Measurements from ENCODE around the gene TMEM50A. TPM values are rescaled to one million over a fixed set of nuclear protein-coding genes. Genes with fewer than 3 reads are reported as not detected.

TMEM50A gene
- total RNA-seq, 4 donors from 2014 or later, result 44.7 to 90.3 (median 65.8) TPM

DNA sequence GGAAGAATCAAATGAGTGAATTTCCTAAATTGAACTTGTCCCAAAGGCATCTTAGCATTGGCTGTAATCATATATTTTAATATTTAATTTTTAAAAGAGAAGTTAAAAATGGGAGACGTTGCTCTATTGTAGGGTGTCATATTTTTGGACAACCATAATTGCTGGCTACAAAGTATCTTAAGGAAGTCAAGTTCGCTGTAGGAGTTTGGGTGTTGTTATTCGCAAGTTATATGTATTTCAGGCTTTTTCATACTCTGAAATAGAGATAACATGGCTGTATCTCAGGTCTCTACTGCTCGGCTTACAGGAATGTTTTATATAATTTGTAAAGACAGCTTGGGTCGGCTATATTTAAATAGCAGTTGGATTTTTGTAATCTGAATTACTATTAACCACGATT is 852 bp downstream of the TMEM50A start:
- WGBS, 2 donors, result 0% methylated on average over 6 of the region's 6 CpGs
- TF ChIP-seq, protein P1, sequence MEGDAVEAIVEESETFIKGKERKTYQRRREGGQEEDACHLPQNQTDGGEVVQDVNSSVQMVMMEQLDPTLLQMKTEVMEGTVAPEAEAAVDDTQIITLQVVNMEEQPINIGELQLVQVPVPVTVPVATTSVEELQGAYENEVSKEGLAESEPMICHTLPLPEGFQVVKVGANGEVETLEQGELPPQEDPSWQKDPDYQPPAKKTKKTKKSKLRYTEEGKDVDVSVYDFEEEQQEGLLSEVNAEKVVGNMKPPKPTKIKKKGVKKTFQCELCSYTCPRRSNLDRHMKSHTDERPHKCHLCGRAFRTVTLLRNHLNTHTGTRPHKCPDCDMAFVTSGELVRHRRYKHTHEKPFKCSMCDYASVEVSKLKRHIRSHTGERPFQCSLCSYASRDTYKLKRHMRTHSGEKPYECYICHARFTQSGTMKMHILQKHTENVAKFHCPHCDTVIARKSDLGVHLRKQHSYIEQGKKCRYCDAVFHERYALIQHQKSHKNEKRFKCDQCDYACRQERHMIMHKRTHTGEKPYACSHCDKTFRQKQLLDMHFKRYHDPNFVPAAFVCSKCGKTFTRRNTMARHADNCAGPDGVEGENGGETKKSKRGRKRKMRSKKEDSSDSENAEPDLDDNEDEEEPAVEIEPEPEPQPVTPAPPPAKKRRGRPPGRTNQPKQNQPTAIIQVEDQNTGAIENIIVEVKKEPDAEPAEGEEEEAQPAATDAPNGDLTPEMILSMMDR (IDR thresholded peaks at IDR 0.05), result no peak
- TF ChIP-seq POLR2A (IDR thresholded peaks at IDR 0.05), result no peak
- intact Hi-C loops (cut with DNase I), result no loop called here
- no peaks in the 10 kb centered on the region for H3K27me3 ChIP-seq
- peaks cover 7 to 54% (median 21%) of the 10 kb centered on the region in 3 donors for H3K4me1 ChIP-seq
- no peak for DNase-seq
- H3K4me3 ChIP-seq, result peak overlapping the region; percentile 71 to 98 (median 86)
- H3K27ac ChIP-seq, result peak overlapping the region; percentile 92 to 99 (median 98)
- peaks cover 1 to 13% (median 8%) of the 10 kb centered on the region in 3 donors for H3K36me3 ChIP-seq
- no peaks in the 10 kb centered on the region for H3K9me3 ChIP-seq

DNA sequence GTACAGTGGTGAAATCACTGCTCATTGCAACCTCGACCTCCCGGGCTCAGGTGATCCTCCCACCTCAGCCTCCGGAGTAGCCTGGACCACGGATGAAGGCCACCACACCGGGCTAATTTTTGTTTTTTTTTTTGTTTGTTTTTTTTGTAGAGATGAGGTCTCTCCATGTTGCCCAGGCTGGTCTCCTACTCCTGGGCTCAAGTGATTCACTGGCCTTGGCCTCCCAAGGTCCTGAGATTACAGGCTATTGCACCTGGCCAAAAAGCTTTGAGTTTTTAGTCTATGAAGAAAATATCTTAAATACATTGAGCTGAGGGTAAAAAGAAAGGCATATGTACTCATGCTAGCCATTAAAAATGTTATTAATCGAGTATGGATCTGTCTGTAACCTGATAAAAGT is 3.6 kb downstream of the TMEM50A start:
- intact Hi-C loops (cut with DNase I), result no loop called here
- WGBS, 2 donors, result 79 to 90% methylated on average over 6 of the region's 6 CpGs
- no peaks in the 10 kb centered on the region for H3K27me3 ChIP-seq
- no peak for TF ChIP-seq POLR2A (IDR thresholded peaks at IDR 0.05)
- TF ChIP-seq, protein P1 (IDR thresholded peaks at IDR 0.05), result no peak
- no peak overlapping the region for H3K27ac ChIP-seq
- peaks cover 7 to 45% (median 21%) of the 10 kb centered on the region in 3 donors for H3K4me1 ChIP-seq
- DNase-seq, result no peak
- no peak overlapping the region for H3K4me3 ChIP-seq
- H3K36me3 ChIP-seq, result peaks cover 4 to 41% (median 12%) of the 10 kb centered on the region in 3 donors
- H3K9me3 ChIP-seq, result no peaks in the 10 kb centered on the region

DNA sequence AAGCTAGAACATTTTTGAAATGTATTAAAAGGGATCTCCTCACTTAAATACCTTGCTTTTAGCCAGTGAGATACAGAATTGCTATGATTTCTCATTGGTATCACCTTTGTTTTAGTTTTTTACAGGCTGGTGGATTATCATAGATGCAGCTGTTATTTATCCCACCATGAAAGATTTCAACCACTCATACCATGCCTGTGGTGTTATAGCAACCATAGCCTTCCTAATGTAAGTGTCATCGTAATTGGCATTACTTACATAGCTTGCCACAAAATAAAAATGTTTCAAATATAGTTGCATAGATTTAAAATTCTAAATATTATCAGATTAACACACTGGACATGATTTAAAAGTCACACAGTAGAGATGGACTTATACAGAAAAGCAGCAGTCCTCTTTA is 4.7 kb downstream of the TMEM50A start:
- DNase-seq, result no peak
- intact Hi-C loops (cut with DNase I), result no loop called here
- H3K36me3 ChIP-seq, result peaks cover 4 to 52% (median 16%) of the 10 kb centered on the region in 3 donors
- H3K27me3 ChIP-seq, result no peaks in the 10 kb centered on the region
- no peaks in the 10 kb centered on the region for H3K9me3 ChIP-seq
- WGBS, 2 donors, result 85 to 96% methylated on average over 1 of the region's 1 CpG
- no peak overlapping the region for H3K27ac ChIP-seq
- TF ChIP-seq, protein P1 (IDR thresholded peaks at IDR 0.05), result no peak
- TF ChIP-seq POLR2A (IDR thresholded peaks at IDR 0.05), result no peak
- H3K4me3 ChIP-seq, result no peak overlapping the region
- H3K4me1 ChIP-seq, result peaks cover 7 to 43% (median 21%) of the 10 kb centered on the region in 3 donors

DNA sequence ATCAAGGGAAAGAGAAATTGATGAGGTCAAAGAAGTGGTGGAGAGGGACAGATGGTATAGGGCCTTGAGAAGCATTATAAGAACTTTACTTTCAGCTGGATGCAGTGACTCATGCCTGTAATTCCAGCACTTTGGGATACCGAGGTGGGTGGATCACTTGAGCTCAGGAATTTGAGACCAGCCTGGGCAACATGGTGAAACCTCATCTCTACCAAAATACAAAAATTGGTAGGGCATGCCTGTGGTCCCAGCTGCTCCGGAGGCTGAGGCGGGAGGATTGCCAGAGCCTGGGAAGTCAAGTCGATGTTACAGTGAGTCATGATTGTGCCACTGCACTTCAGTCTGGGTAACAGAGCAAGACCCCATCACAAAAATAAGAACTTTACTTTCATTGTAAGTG is 5.7 kb downstream of the TMEM50A start:
- Histone ChIP-seq H3K27ac (no peak overlapping the region), H3K36me3 (peaks cover 4 to 62% (median 16%) of the 10 kb centered on the region in 3 donors), H3K9me3 (no peaks in the 10 kb centered on the region), H3K4me1 (peaks cover 7 to 43% (median 21%) of the 10 kb centered on the region in 3 donors), H3K27me3 (no peaks in the 10 kb centered on the region), H3K4me3 (no peak overlapping the region)
- DNase-seq, result no peak
- intact Hi-C loops (cut with DNase I), result no loop called here
- WGBS, 2 donors, result 46 to 51% methylated on average over 4 of the region's 4 CpGs
- TF ChIP-seq POLR2A (IDR thresholded peaks at IDR 0.05), result no peak
- TF ChIP-seq, protein P1 (IDR thresholded peaks at IDR 0.05), result no peak

DNA sequence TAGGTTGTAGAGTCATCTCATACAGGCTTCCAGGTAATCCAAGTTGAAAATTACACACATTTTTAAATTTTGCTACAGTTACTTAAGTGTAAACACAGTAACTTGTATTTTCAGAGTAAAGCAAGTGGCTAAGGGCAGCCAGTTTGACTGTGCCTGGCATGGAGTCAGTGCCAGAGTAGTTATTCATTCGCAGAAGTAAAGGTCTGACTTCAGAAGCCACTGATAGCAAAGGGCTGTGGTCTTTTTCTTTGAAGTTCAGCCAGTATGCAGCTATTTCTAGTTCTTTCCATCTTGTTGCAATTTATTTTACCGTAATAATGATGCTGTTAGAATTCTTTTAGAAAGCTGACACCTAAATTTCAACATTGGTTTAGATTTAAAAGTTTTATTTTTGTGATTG is 9.4 kb downstream of the TMEM50A start:
- intact Hi-C loops (cut with DNase I), result no loop called here

More for the DNA sequence above, 9.4 kb downstream of the TMEM50A start:
- Histone ChIP-seq H3K4me1 (peaks cover 0 to 28% (median 0%) of the 10 kb centered on the region in 3 donors), H3K9me3 (no peaks in the 10 kb centered on the region), H3K27me3 (no peaks in the 10 kb centered on the region), H3K27ac (no peak overlapping the region), H3K36me3 (peaks cover 4 to 87% (median 16%) of the 10 kb centered on the region in 3 donors), H3K4me3 (no peak overlapping the region)
- no peak for DNase-seq
- 60 to 79% methylated on average over 2 of the region's 2 CpGs for WGBS, 2 donors
- TF ChIP-seq, protein P1 (IDR thresholded peaks at IDR 0.05), result no peak
- no peak for TF ChIP-seq POLR2A (IDR thresholded peaks at IDR 0.05)

Measured in esophagus squamous epithelium (tissue), 5 donors.